Measurements from ENCODE around the gene GSDMA. TPM values are rescaled to one million over a fixed set of nuclear protein-coding genes. Genes with fewer than 3 reads are reported as not detected.

The GSDMA gene
- total RNA-seq, 1 donor from 2014 or later = not detected

- H3K4me3 ChIP-seq (ENCODE audit: insufficient read depth, low read depth, low read length) = peak overlapping the region; percentile 81
- FAIRE-seq = no peak
- Mint-ChIP-seq H3K9me3 (ENCODE audit: unreplicated experiment) (no peaks in the 10 kb centered on the region), H3K4me1 (ENCODE audit: low read depth, unreplicated experiment) (peaks cover 30% of the 10 kb centered on the region), H3K36me3 (ENCODE audit: low read depth, unreplicated experiment) (peaks cover 10% of the 10 kb centered on the region), H3K27ac (ENCODE audit: unreplicated experiment) (peak overlapping the region; percentile 86), H3K27me3 (ENCODE audit: low read depth, unreplicated experiment) (no peaks in the 10 kb centered on the region), H3K4me3 (ENCODE audit: unreplicated experiment) (peak overlapping the region; percentile 89)
- H3K36me3 ChIP-seq (ENCODE audit: insufficient read depth, low read length) = peaks cover 11% of the 10 kb centered on the region
- peak overlapping the region; percentile 100 for H3K4me2 ChIP-seq (ENCODE audit: low read length)
- TF ChIP-seq CTCF (IDR thresholded peaks at IDR 0.05; ENCODE audit: insufficient read depth, low read depth, low read length) (no peak), EZH2 (IDR thresholded peaks at IDR 0.05; ENCODE audit: insufficient read depth, low read length) (no peak)
- peak overlapping the region; percentile 98 for H3K27ac ChIP-seq (ENCODE audit: low read depth, low read length)
- H3K4me1 ChIP-seq (ENCODE audit: insufficient read depth, low read length) = peaks cover 51% of the 10 kb centered on the region
- no peak for DNase-seq (ENCODE audit: low read depth)
- H4K20me1 ChIP-seq (ENCODE audit: insufficient read depth, low read length) = peaks cover 52% of the 10 kb centered on the region
- H3K9me3 ChIP-seq (ENCODE audit: insufficient read depth, low read depth, low read length) = no peaks in the 10 kb centered on the region
- H3K79me2 ChIP-seq (ENCODE audit: insufficient read depth, low read length) = peaks cover 43% of the 10 kb centered on the region
- no peaks in the 10 kb centered on the region for H3K27me3 ChIP-seq (ENCODE audit: insufficient read depth, low read length)
- H2AFZ ChIP-seq (ENCODE audit: low read depth, low read length) = no peak overlapping the region
- H3K9ac ChIP-seq (ENCODE audit: low read length) = peak overlapping the region; percentile 87
Observed at GRCh38 chr17:39926588-39927100, 36.2 kb upstream of the GSDMA start.

GRCh38 chr17:39927101-39927928 lies 35.5 kb upstream of the GSDMA start, which contains the start of the genes LRRC3C and ORMDL3:
Gene LRRC3C (plus strand): TSS chr17:39927732. CDS start chr17:39941524, 13,792 bp downstream.
Gene ORMDL3 (minus strand): TSS chr17:39927601. CDS start chr17:39924203, 3,398 bp downstream.
- no peaks in the 10 kb centered on the region for H3K27me3 Mint-ChIP-seq (ENCODE audit: low read depth, unreplicated experiment)
- Histone ChIP-seq H3K79me2 (ENCODE audit: insufficient read depth, low read length) (peaks cover 43% of the 10 kb centered on the region), H2AFZ (ENCODE audit: low read depth, low read length) (peak within 1 kb of the TSS; percentile 66), H3K9me3 (ENCODE audit: insufficient read depth, low read depth, low read length) (no peaks in the 10 kb centered on the region), H3K36me3 (ENCODE audit: insufficient read depth, low read length) (peaks cover 7% of the 10 kb centered on the region), H3K27me3 (ENCODE audit: insufficient read depth, low read length) (no peaks in the 10 kb centered on the region), H3K4me2 (ENCODE audit: low read length) (peak within 1 kb of the TSS; percentile 100), H3K4me1 (ENCODE audit: insufficient read depth, low read length) (peaks cover 51% of the 10 kb centered on the region), H3K9ac (ENCODE audit: low read length) (peak within 1 kb of the TSS; percentile 87), H4K20me1 (ENCODE audit: insufficient read depth, low read length) (peaks cover 46% of the 10 kb centered on the region), H3K27ac (ENCODE audit: low read depth, low read length) (peak within 1 kb of the TSS; percentile 98), H3K4me3 (ENCODE audit: insufficient read depth, low read depth, low read length) (peak within 1 kb of the TSS; percentile 81)
- peak within 1 kb of the TSS; percentile 89 for H3K4me3 Mint-ChIP-seq (ENCODE audit: unreplicated experiment)
- FAIRE-seq (no peak), DNase-seq (ENCODE audit: low read depth) (peak; percentile 79)
- TF ChIP-seq CTCF (IDR thresholded peaks at IDR 0.05; ENCODE audit: insufficient read depth, low read depth, low read length) (no peak), EZH2 (IDR thresholded peaks at IDR 0.05; ENCODE audit: insufficient read depth, low read length) (no peak)
- H3K36me3 Mint-ChIP-seq (ENCODE audit: low read depth, unreplicated experiment) = peaks cover 5% of the 10 kb centered on the region
- peak within 1 kb of the TSS; percentile 93 for H3K27ac Mint-ChIP-seq (ENCODE audit: unreplicated experiment)
- peaks cover 30% of the 10 kb centered on the region for H3K4me1 Mint-ChIP-seq (ENCODE audit: low read depth, unreplicated experiment)
- H3K9me3 Mint-ChIP-seq (ENCODE audit: unreplicated experiment) = no peaks in the 10 kb centered on the region

Data from astrocyte (in vitro differentiated cells and primary cell).